ENCODE measurements around the gene PEX11A. TPM values are rescaled to one million over a fixed set of nuclear protein-coding genes. Genes with fewer than 3 reads are reported as not detected.

The PEX11A gene
- total RNA-seq, 1 experiment from 2014 or later, result 6.2 TPM

- POLR2A ChIA-PET, result interaction anchor here (0.6 kb wide), 1 partner anchor 130 kb away, joined by 3 read pairs; no protein-coding TSS in a partner anchor
- TF ChIP-seq POLR2AphosphoS5 (IDR thresholded peaks at IDR 0.05; ENCODE audit: low read depth, low read length) (no peak), REST (IDR thresholded peaks at IDR 0.05; ENCODE audit: insufficient read depth in 1 of 2, low read depth in 2 of 2, low read length in 1 of 2) (no peak), TCF7L2 (IDR thresholded peaks at IDR 0.05; ENCODE audit: low read depth, low read length) (no peak), SIN3A (IDR thresholded peaks at IDR 0.05; ENCODE audit: borderline replicate concordance, insufficient read depth, low read depth, low read length) (no peak), CTCF (IDR thresholded peaks at IDR 0.05) (no peak)
- H3K4me1 ChIP-seq (ENCODE audit: control insufficient read depth, insufficient read depth, low read length), result no peaks in the 10 kb centered on the region
- in situ Hi-C loops (cut with HindIII; ENCODE audit: low pct_unique_long_range_greater_than_20kb, low sequenced_read_pairs) (no loop called here), intact Hi-C loops (cut with micrococcal nuclease; ENCODE audit: unreplicated experiment) (no loop called here)
- H3K9me3 ChIP-seq (ENCODE audit: control insufficient read depth, insufficient read depth, low read depth, low read length), result no peaks in the 10 kb centered on the region
- no peak overlapping the region for H3K4me3 ChIP-seq (ENCODE audit: low read depth in 2 of 2, low read length in 2 of 2)
- DNase-seq (ENCODE audit: low read depth, low spot score) (no peak), ATAC-seq (0 out of 2 replicates have a peak, but pooled peaks have one; percentile 16)
- peaks cover 5% of the 10 kb centered on the region for H3K36me3 ChIP-seq (ENCODE audit: control insufficient read depth, insufficient read depth, low read length)
- no TSS peak for BruUV-seq (replicated peaks)
- CTCF ChIA-PET, result no interaction called here
- no peaks in the 10 kb centered on the region for H3K27me3 ChIP-seq (ENCODE audit: control insufficient read depth, insufficient read depth, low read length)
- no peak overlapping the region for H3K27ac ChIP-seq (ENCODE audit: low read length)
These were observed 57.8 kb downstream of the PEX11A start for GRCh38 chr15:89632563-89633430.

GRCh38 chr15:89631902-89632264, 58.7 kb downstream of the PEX11A start:
- TF ChIP-seq REST (IDR thresholded peaks at IDR 0.05; ENCODE audit: insufficient read depth in 1 of 2, low read depth in 2 of 2, low read length in 1 of 2), result no peak
- no peak for TF ChIP-seq SIN3A (IDR thresholded peaks at IDR 0.05; ENCODE audit: borderline replicate concordance, insufficient read depth, low read depth, low read length)
- TF ChIP-seq CTCF (IDR thresholded peaks at IDR 0.05), result no peak
- no peak for TF ChIP-seq TCF7L2 (IDR thresholded peaks at IDR 0.05; ENCODE audit: low read depth, low read length)
- TF ChIP-seq POLR2AphosphoS5 (IDR thresholded peaks at IDR 0.05; ENCODE audit: low read depth, low read length), result no peak
- peak; percentile 47 for ATAC-seq
- Histone ChIP-seq H3K27ac (ENCODE audit: low read length) (no peak overlapping the region), H3K4me1 (ENCODE audit: control insufficient read depth, insufficient read depth, low read length) (no peaks in the 10 kb centered on the region), H3K27me3 (ENCODE audit: control insufficient read depth, insufficient read depth, low read length) (no peaks in the 10 kb centered on the region), H3K4me3 (ENCODE audit: low read depth in 2 of 2, low read length in 2 of 2) (no peak overlapping the region), H3K9me3 (ENCODE audit: control insufficient read depth, insufficient read depth, low read depth, low read length) (no peaks in the 10 kb centered on the region), H3K36me3 (ENCODE audit: control insufficient read depth, insufficient read depth, low read length) (peaks cover 5% of the 10 kb centered on the region)
- no TSS peak for BruUV-seq (replicated peaks)
- in situ Hi-C loops (cut with HindIII; ENCODE audit: low pct_unique_long_range_greater_than_20kb, low sequenced_read_pairs) (no loop called here), intact Hi-C loops (cut with micrococcal nuclease; ENCODE audit: unreplicated experiment) (no loop called here)
- CTCF ChIA-PET, result no interaction called here
- no peak for DNase-seq (ENCODE audit: low read depth, low spot score)
- POLR2A ChIA-PET, result no interaction called here

All from Panc1 (cell line).